Measurements from ENCODE around the gene HEBP2. TPM values are rescaled to one million over a fixed set of nuclear protein-coding genes. Genes with fewer than 3 reads are reported as not detected.

The HEBP2 gene
- total and polyA plus RNA-seq, 2 of the 13 experiments (the other 11 are each of a cell fraction or from before 2014, with no cell fraction given), result 16.0 to 72.8 TPM

GRCh38 chr6:138403324-138403800 lies 661 bp upstream of the HEBP2 start (continued):
- TF ChIP-seq GATAD2A (CRISPR knock-in tag; IDR thresholded peaks at IDR 0.05), result peak; percentile 34; the same call in 1 of the 2 replicates
- TF ChIP-seq IRF9 (CRISPR knock-in tag; IDR thresholded peaks at IDR 0.05; ENCODE audit: borderline replicate concordance), result no peak
- TF ChIP-seq SIX1 (CRISPR knock-in tag; IDR thresholded peaks at IDR 0.05; ENCODE audit: borderline replicate concordance), result no peak
- no peak for TF ChIP-seq SCMH1 (CRISPR knock-in tag; IDR thresholded peaks at IDR 0.05; ENCODE audit: borderline replicate concordance)
- TF ChIP-seq PRPF4 (IDR thresholded peaks at IDR 0.05; ENCODE audit: low read depth, low read length, poor library complexity, severe bottlenecking), result no peak
- TF ChIP-seq THAP11 (CRISPR knock-in tag; IDR thresholded peaks at IDR 0.05), result no peak
- no peak for TF ChIP-seq IKZF5 (CRISPR knock-in tag; IDR thresholded peaks at IDR 0.05)
- 0 out of 2 replicates have a peak, but pooled peaks have one; percentile 20 for TF ChIP-seq THAP7 (CRISPR knock-in tag; IDR thresholded peaks at IDR 0.05)
- no peak; the same call in 1 of the 2 replicates for TF ChIP-seq HNF4A (CRISPR knock-in tag; IDR thresholded peaks at IDR 0.05)
- no peak; the same call in 1 of the 2 replicates for TF ChIP-seq ZBED4 (CRISPR knock-in tag; IDR thresholded peaks at IDR 0.05; ENCODE audit: borderline replicate concordance)
- no peak for TF ChIP-seq ZNF441 (CRISPR knock-in tag; IDR thresholded peaks at IDR 0.05; ENCODE audit: borderline replicate concordance)
- no peak; the same call in 1 of the 2 replicates for TF ChIP-seq ZNF670 (CRISPR knock-in tag; IDR thresholded peaks at IDR 0.05; ENCODE audit: borderline replicate concordance)
- TF ChIP-seq NFYC (CRISPR knock-in tag; IDR thresholded peaks at IDR 0.05), result no peak
- no peak for TF ChIP-seq ZNF343 (CRISPR knock-in tag; IDR thresholded peaks at IDR 0.05)
- no peak for TF ChIP-seq CCAR2 (optimal IDR thresholded peaks at IDR 0.05; ENCODE audit: low read depth, low read length)
- peak; percentile 40; the same call in 1 of the 2 replicates for TF ChIP-seq FOXJ3 (CRISPR knock-in tag; IDR thresholded peaks at IDR 0.05; ENCODE audit: borderline replicate concordance)
- no peak for TF ChIP-seq SSRP1 (CRISPR knock-in tag; IDR thresholded peaks at IDR 0.05)
- no peak for TF ChIP-seq TMF1 (CRISPR knock-in tag; IDR thresholded peaks at IDR 0.05; ENCODE audit: low read depth)
- TF ChIP-seq SALL1 (CRISPR knock-in tag; IDR thresholded peaks at IDR 0.05), result peak; percentile 44
- TF ChIP-seq POGK (CRISPR knock-in tag; conservative IDR thresholded peaks at IDR 0.05), result no peak; the same call in 1 of the 2 replicates
- no peak for TF ChIP-seq HOXD1 (CRISPR knock-in tag; IDR thresholded peaks at IDR 0.05)
- TF ChIP-seq PHF20 (CRISPR knock-in tag; IDR thresholded peaks at IDR 0.05), result no peak
- no peak for TF ChIP-seq ZNF720 (CRISPR knock-in tag; IDR thresholded peaks at IDR 0.05)
